Neural progenitor cell (in vitro differentiated cells): ENCODE measurements around the gene CA12. TPM values are rescaled to one million over a fixed set of nuclear protein-coding genes. Genes with fewer than 3 reads are reported as not detected.
A peak's percentile ranks its signal among the peaks of the same experiment; 100 is the strongest.

Experiments used
- DNase-seq: peaks from one replicate; pipeline ENCODE4 v3.0.0-alpha.2; 2016; ENCODE audit warnings: low spot score
- H2AFZ ChIP-seq: fragments of 200-600 bp; sonication (generic); replicated peaks from 2 replicates; pipeline ENCODE4 v1.6.1; 2016; ENCODE audit warnings: antibody characterized with exemption
- H3F3A ChIP-seq: fragments of 200-600 bp; sonication (generic); 2 replicates; pipeline ENCODE4 v1.6.1; 2016; ENCODE audit warnings: antibody characterized with exemption, low read depth
- H3K27ac ChIP-seq: fragments of 200-600 bp; sonication (generic); 2 replicates; pipeline ENCODE4 v1.5.1; 2016; ENCODE audit warnings: mild to moderate bottlenecking
- H3K27me3 ChIP-seq: fragments of 200-600 bp; sonication (generic); 2 replicates; pipeline ENCODE4 v1.6.1; 2016; ENCODE audit warnings: mild to moderate bottlenecking, moderate library complexity
- H3K36me3 ChIP-seq: fragments of 200-600 bp; sonication (generic); 2 replicates; pipeline ENCODE4 v1.5.1; 2016
- H3K4me1 ChIP-seq: fragments of 200-600 bp; sonication (generic); 2 replicates; pipeline ENCODE4 v1.6.1; 2016; ENCODE audit warnings: mixed run types
- H3K4me2 ChIP-seq: fragments of 200-600 bp; sonication (generic); 2 replicates; pipeline ENCODE4 v1.6.1; 2016
- H3K4me3 ChIP-seq: fragments of 200-600 bp; sonication (generic); 2 replicates; pipeline ENCODE4 v1.5.1; 2016
- H3K79me2 ChIP-seq: fragments of 200-600 bp; sonication (generic); 2 replicates; pipeline ENCODE4 v1.6.1; 2016; ENCODE audit warnings: low read depth
- H3K9ac ChIP-seq: fragments of 200-600 bp; sonication (generic); 2 replicates; pipeline ENCODE4 v1.6.1; 2016
- H3K9me3 ChIP-seq: fragments of 200-600 bp; sonication (generic); 2 replicates; pipeline ENCODE4 v1.5.1; 2016; ENCODE audit warnings: low read depth
- H4K20me1 ChIP-seq: fragments of 200-600 bp; sonication (generic); 2 replicates; pipeline ENCODE4 v1.6.1; 2016; ENCODE audit warnings: low read depth
- H3K27ac Mint-ChIP-seq: 3 replicates; pipeline ENCODE4 v1.8.0; 2021; ENCODE audit warnings: mixed read lengths
- H3K27me3 Mint-ChIP-seq: 2 replicates; pipeline ENCODE4 v1.8.0; 2022; ENCODE audit warnings: low read depth, mild to moderate bottlenecking, inconsistent platforms, moderate library complexity, mixed read lengths; ENCODE audit not compliant: insufficient read depth
- H3K36me3 Mint-ChIP-seq: 3 replicates; pipeline ENCODE4 v1.8.0; 2021; ENCODE audit warnings: mixed read lengths
- H3K4me1 Mint-ChIP-seq: 3 replicates; pipeline ENCODE4 v1.8.0; 2021; ENCODE audit warnings: mixed read lengths
- H3K4me3 Mint-ChIP-seq: 3 replicates; pipeline ENCODE4 v1.8.0; 2021; ENCODE audit warnings: mild to moderate bottlenecking, moderate library complexity, mixed read lengths
- H3K9me3 Mint-ChIP-seq: 3 replicates; pipeline ENCODE4 v1.8.0; 2020; ENCODE audit warnings: mixed read lengths
- CTCF ChIP-seq: fragments of 200-600 bp; sonication (generic); IDR thresholded peaks from 2 replicates; pipeline ENCODE4 v1.5.1; 2017; ENCODE audit warnings: antibody characterized with exemption, mild to moderate bottlenecking
- EZH2 ChIP-seq: fragments of 200-600 bp; sonication (generic); IDR thresholded peaks from 2 replicates; pipeline ENCODE4 v1.6.1; 2017; ENCODE audit warnings: antibody characterized with exemption, mild to moderate bottlenecking, moderate library complexity
- EZH2phosphoT487 ChIP-seq: fragments of 200-600 bp; sonication (generic); IDR thresholded peaks from 2 replicates; pipeline ENCODE4 v1.6.1; 2017; ENCODE audit warnings: antibody characterized with exemption
- total RNA-seq: library from RNA; depleted of rRNA; stranded (reverse); fragments of >200 nt; gene quantifications from 2 replicates; pipeline ENCODE4 v1.2.3, GENCODE V29; 2015; ENCODE audit warnings: low replicate concordance

Gene CA12
- total RNA-seq, 1 donor from 2014 or later: 0.45 TPM

DNA sequence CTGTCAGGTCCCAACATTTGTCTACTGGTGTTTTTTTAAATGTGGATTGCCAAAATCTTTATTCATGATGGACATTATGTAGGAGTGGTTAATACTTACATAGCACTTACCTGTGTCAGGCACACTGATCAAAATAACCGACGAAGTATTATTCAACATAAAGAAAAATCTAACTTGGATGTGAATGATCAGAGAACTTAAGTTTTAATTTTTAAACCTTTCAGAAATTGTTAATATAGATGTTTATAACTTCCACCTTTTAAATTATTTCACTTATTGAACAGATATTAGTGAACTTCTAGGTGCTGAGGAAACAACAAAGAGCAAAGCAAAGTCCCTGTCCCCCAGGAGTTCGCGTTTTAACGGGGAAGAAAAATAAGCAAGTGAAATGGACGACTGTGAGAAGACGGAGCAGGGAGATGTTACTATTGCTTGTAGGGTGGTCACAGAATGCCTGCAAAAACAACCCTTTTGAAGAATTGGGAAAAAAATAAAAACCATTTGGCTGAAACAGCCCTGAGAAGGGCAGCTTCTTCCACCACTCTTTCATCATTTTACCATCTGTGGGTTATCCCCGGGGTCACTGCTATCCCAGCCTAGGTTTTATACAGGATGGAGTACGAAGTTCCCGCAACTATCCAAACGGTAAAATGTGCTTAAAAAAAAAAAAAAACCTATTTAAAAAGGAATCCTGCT lies 105.2 kb downstream of the CA12 start:
- TF ChIP-seq EZH2phosphoT487: no peak
- TF ChIP-seq EZH2: no peak
- TF ChIP-seq CTCF: no peak
- H3K27ac Mint-ChIP-seq: peak overlapping the region; percentile 97
- peak overlapping the region; percentile 84 for H3K4me3 Mint-ChIP-seq
- H3K27me3 Mint-ChIP-seq: peaks cover 6% of the 10 kb centered on the region
- Histone ChIP-seq H3K27ac (no peak overlapping the region), H2AFZ (peak overlapping the region; percentile 55), H3K9me3 (no peaks in the 10 kb centered on the region), H3K9ac (no peak overlapping the region), H3F3A (peaks cover 27% of the 10 kb centered on the region), H3K27me3 (peaks cover 40% of the 10 kb centered on the region), H3K36me3 (no peaks in the 10 kb centered on the region), H3K4me3 (peak overlapping the region; percentile 92), H3K79me2 (no peaks in the 10 kb centered on the region), H4K20me1 (peaks cover 3% of the 10 kb centered on the region), H3K4me1 (peaks cover 15% of the 10 kb centered on the region), H3K4me2 (peak overlapping the region; percentile 93)
- peaks cover 29% of the 10 kb centered on the region for H3K4me1 Mint-ChIP-seq
- peaks cover 6% of the 10 kb centered on the region for H3K36me3 Mint-ChIP-seq
- no peak for DNase-seq
- H3K9me3 Mint-ChIP-seq: peaks cover 6% of the 10 kb centered on the region

- peaks cover 6% of the 10 kb centered on the region for H3K9me3 Mint-ChIP-seq
- peaks cover 16% of the 10 kb centered on the region for H3K36me3 Mint-ChIP-seq
- peaks cover 6% of the 10 kb centered on the region for H3K27me3 Mint-ChIP-seq
- Histone ChIP-seq H2AFZ (no peak overlapping the region), H3F3A (peaks cover 23% of the 10 kb centered on the region), H3K27me3 (peaks cover 40% of the 10 kb centered on the region), H3K27ac (no peak overlapping the region), H3K4me1 (peaks cover 15% of the 10 kb centered on the region), H3K4me2 (no peak overlapping the region), H3K9me3 (no peaks in the 10 kb centered on the region), H3K9ac (no peak overlapping the region), H4K20me1 (peaks cover 3% of the 10 kb centered on the region), H3K4me3 (no peak overlapping the region), H3K79me2 (no peaks in the 10 kb centered on the region), H3K36me3 (no peaks in the 10 kb centered on the region)
- no peak overlapping the region for H3K27ac Mint-ChIP-seq
- DNase-seq: no peak
- TF ChIP-seq EZH2phosphoT487 (no peak), CTCF (no peak), EZH2 (no peak)
- no peak overlapping the region for H3K4me3 Mint-ChIP-seq
- peaks cover 23% of the 10 kb centered on the region for H3K4me1 Mint-ChIP-seq
These were observed 107.2 kb downstream of the CA12 start for GRCh38 chr15:63274427-63274826.

Other genes with a start within 250 kb of the CA12 start
- 57.8 and 111 TPM in 2 replicates for gene RPS27L, start 224.4 kb downstream of the CA12 start, total RNA-seq
- gene RAB8B, start 192.2 kb downstream of the CA12 start, total RNA-seq: 61.3 and 107 TPM in 2 replicates
- 2.7 and 4.0 TPM in 2 replicates for gene APH1B, start 104.2 kb downstream of the CA12 start, total RNA-seq
- 48.8 and 64.2 TPM in 2 replicates for gene USP3, start 122.7 kb upstream of the CA12 start, total RNA-seq
- 0.43 and 0.71 TPM in 2 replicates for gene FBXL22, start 215.5 kb upstream of the CA12 start, total RNA-seq